Epidermal melanocyte (primary cell): ENCODE measurements around the gene NR1H3.
"Not testable (repeated sequence)": the region's sequence is repeated elsewhere in the genome, so short reads cannot be mapped to it uniquely, and the experiment has no call there.

ENCODE experiments used
- DNase-seq: peaks from one replicate; pipeline ENCODE4 v3.0.0; 2011; ENCODE audit warnings: low spot score; ENCODE audit not compliant: insufficient read length

NR1H3 gene

GRCh38 chr11:47305734-47306483 is 48.1 kb downstream of the NR1H3 start:
- DNase-seq: no peak

GRCh38 chr11:47306484-47306844 is 48.7 kb downstream of the NR1H3 start:
- DNase-seq: no peak

GRCh38 chr11:47308050-47308823 is 50.4 kb downstream of the NR1H3 start:
- DNase-seq: no peak

GRCh38 chr11:47314992-47315391 is 57.2 kb downstream of the NR1H3 start:
- no peak for DNase-seq

- DNase-seq: not testable (repeated sequence)
These were observed 58.7 kb downstream of the NR1H3 start for GRCh38 chr11:47316501-47316900.

GRCh38 chr11:47317064-47317828 is 59.5 kb downstream of the NR1H3 start:
- no peak for DNase-seq

- peak; percentile 22 for DNase-seq
These were observed 60.4 kb downstream of the NR1H3 start for GRCh38 chr11:47318166-47318565.
